Activated naive CD8-positive, alpha-beta T cell (primary cell): ENCODE data around the gene PGRMC2.
"Not testable (repeated sequence)": the region's sequence is repeated elsewhere in the genome, so short reads cannot be mapped to it uniquely, and the experiment has no call there.

Experiments
- H3K27ac Mint-ChIP-seq: one replicate; pipeline ENCODE4 v1.8.0; 2021; ENCODE audit warnings: mixed read lengths
- H3K27me3 Mint-ChIP-seq: one replicate; pipeline ENCODE4 v1.8.0; 2021; ENCODE audit warnings: mixed read lengths
- H3K36me3 Mint-ChIP-seq: one replicate; pipeline ENCODE4 v1.8.0; 2021; ENCODE audit warnings: mixed read lengths
- H3K4me1 Mint-ChIP-seq: one replicate; pipeline ENCODE4 v1.8.0; 2021; ENCODE audit warnings: low read depth, mixed read lengths
- H3K4me3 Mint-ChIP-seq: one replicate; pipeline ENCODE4 v1.8.0; 2021; ENCODE audit warnings: mild to moderate bottlenecking, mixed read lengths
- H3K9me3 Mint-ChIP-seq: one replicate; pipeline ENCODE4 v1.8.0; 2021; ENCODE audit warnings: low read depth, mixed read lengths

Gene PGRMC2

GRCh38 chr4:128267171-128267570 lies 20.4 kb downstream of the PGRMC2 start:
- not testable (repeated sequence) for H3K9me3 Mint-ChIP-seq, H3K27me3 Mint-ChIP-seq, H3K4me1 Mint-ChIP-seq, H3K27ac Mint-ChIP-seq, H3K4me3 Mint-ChIP-seq, H3K36me3 Mint-ChIP-seq

- not testable (repeated sequence) for H3K9me3 Mint-ChIP-seq, H3K36me3 Mint-ChIP-seq, H3K27me3 Mint-ChIP-seq, H3K27ac Mint-ChIP-seq, H3K4me3 Mint-ChIP-seq, H3K4me1 Mint-ChIP-seq
These were observed 22.1 kb downstream of the PGRMC2 start for GRCh38 chr4:128265550-128265949.

GRCh38 chr4:128259889-128260288 lies 27.7 kb downstream of the PGRMC2 start:
- H3K4me3 Mint-ChIP-seq, H3K36me3 Mint-ChIP-seq, H3K27me3 Mint-ChIP-seq, H3K27ac Mint-ChIP-seq, H3K4me1 Mint-ChIP-seq, H3K9me3 Mint-ChIP-seq: not testable (repeated sequence)

GRCh38 chr4:128258166-128258565 lies 29.4 kb downstream of the PGRMC2 start:
- not testable (repeated sequence) for H3K4me3 Mint-ChIP-seq, H3K27ac Mint-ChIP-seq, H3K36me3 Mint-ChIP-seq, H3K9me3 Mint-ChIP-seq, H3K27me3 Mint-ChIP-seq, H3K4me1 Mint-ChIP-seq

- Mint-ChIP-seq H3K9me3 (no peaks in the 10 kb centered on the region), H3K4me1 (no peaks in the 10 kb centered on the region), H3K27me3 (peaks cover 6% of the 10 kb centered on the region), H3K36me3 (no peaks in the 10 kb centered on the region), H3K4me3 (no peak overlapping the region), H3K27ac (no peak overlapping the region)
These were observed 31.1 kb downstream of the PGRMC2 start for GRCh38 chr4:128256539-128256938.

- Mint-ChIP-seq H3K36me3 (no peaks in the 10 kb centered on the region), H3K27ac (no peak overlapping the region)
These were observed 31.7 kb downstream of the PGRMC2 start for GRCh38 chr4:128255906-128256305.

GRCh38 chr4:128249787-128250668 lies 37.6 kb downstream of the PGRMC2 start:
- H3K9me3 Mint-ChIP-seq, result peaks cover 15% of the 10 kb centered on the region

More at GRCh38 chr4:128255906-128256305, 31.7 kb downstream of the PGRMC2 start:
- H3K9me3 Mint-ChIP-seq, result no peaks in the 10 kb centered on the region
- H3K27me3 Mint-ChIP-seq, result peaks cover 6% of the 10 kb centered on the region
- H3K4me1 Mint-ChIP-seq, result no peaks in the 10 kb centered on the region
- H3K4me3 Mint-ChIP-seq, result no peak overlapping the region

GRCh38 chr4:128247906-128248305 lies 39.7 kb downstream of the PGRMC2 start:
- Mint-ChIP-seq H3K27ac (no peak overlapping the region), H3K4me3 (no peak overlapping the region), H3K4me1 (no peaks in the 10 kb centered on the region), H3K27me3 (peaks cover 2% of the 10 kb centered on the region), H3K9me3 (peaks cover 15% of the 10 kb centered on the region), H3K36me3 (peaks cover 2% of the 10 kb centered on the region)

More at GRCh38 chr4:128249787-128250668, 37.6 kb downstream of the PGRMC2 start:
- H3K36me3 Mint-ChIP-seq, result peaks cover 2% of the 10 kb centered on the region
- H3K27me3 Mint-ChIP-seq, result peaks cover 2% of the 10 kb centered on the region
- H3K27ac Mint-ChIP-seq, result no peak overlapping the region
- H3K4me3 Mint-ChIP-seq, result no peak overlapping the region
- no peaks in the 10 kb centered on the region for H3K4me1 Mint-ChIP-seq

GRCh38 chr4:128245391-128245790 lies 42.2 kb downstream of the PGRMC2 start:
- not testable (repeated sequence) for H3K4me3 Mint-ChIP-seq, H3K27me3 Mint-ChIP-seq, H3K4me1 Mint-ChIP-seq, H3K36me3 Mint-ChIP-seq, H3K27ac Mint-ChIP-seq
- peaks cover 13% of the 10 kb centered on the region for H3K9me3 Mint-ChIP-seq

GRCh38 chr4:128244379-128244778 lies 43.2 kb downstream of the PGRMC2 start:
- Mint-ChIP-seq H3K9me3 (peaks cover 9% of the 10 kb centered on the region), H3K36me3 (no peaks in the 10 kb centered on the region), H3K27ac (no peak overlapping the region), H3K27me3 (peaks cover 2% of the 10 kb centered on the region), H3K4me3 (no peak overlapping the region), H3K4me1 (no peaks in the 10 kb centered on the region)

- no peaks in the 10 kb centered on the region for H3K36me3 Mint-ChIP-seq
- H3K27me3 Mint-ChIP-seq, result peaks cover 2% of the 10 kb centered on the region
- H3K27ac Mint-ChIP-seq, result no peak overlapping the region
- H3K9me3 Mint-ChIP-seq, result peaks cover 2% of the 10 kb centered on the region
- no peak overlapping the region for H3K4me3 Mint-ChIP-seq
- no peaks in the 10 kb centered on the region for H3K4me1 Mint-ChIP-seq
These were observed 45.0 kb downstream of the PGRMC2 start for GRCh38 chr4:128242601-128243000.

GRCh38 chr4:128241981-128242380 lies 45.6 kb downstream of the PGRMC2 start:
- H3K36me3 Mint-ChIP-seq, result no peaks in the 10 kb centered on the region
- H3K9me3 Mint-ChIP-seq, result no peaks in the 10 kb centered on the region
- no peak overlapping the region for H3K27ac Mint-ChIP-seq
- H3K27me3 Mint-ChIP-seq, result peaks cover 2% of the 10 kb centered on the region
- no peak overlapping the region for H3K4me3 Mint-ChIP-seq
- no peaks in the 10 kb centered on the region for H3K4me1 Mint-ChIP-seq

- Mint-ChIP-seq H3K9me3 (no peaks in the 10 kb centered on the region), H3K4me3 (no peak overlapping the region), H3K27ac (no peak overlapping the region), H3K27me3 (peaks cover 2% of the 10 kb centered on the region), H3K4me1 (no peaks in the 10 kb centered on the region), H3K36me3 (no peaks in the 10 kb centered on the region)
These were observed 46.1 kb downstream of the PGRMC2 start for GRCh38 chr4:128241425-128241913.

- Mint-ChIP-seq H3K27me3 (no peaks in the 10 kb centered on the region), H3K9me3 (no peaks in the 10 kb centered on the region), H3K4me1 (no peaks in the 10 kb centered on the region), H3K27ac (no peak overlapping the region), H3K4me3 (no peak overlapping the region), H3K36me3 (no peaks in the 10 kb centered on the region)
These were observed 46.6 kb downstream of the PGRMC2 start for GRCh38 chr4:128241019-128241418.

- Mint-ChIP-seq H3K27me3 (no peaks in the 10 kb centered on the region), H3K36me3 (no peaks in the 10 kb centered on the region), H3K27ac (no peak overlapping the region), H3K4me1 (no peaks in the 10 kb centered on the region), H3K9me3 (no peaks in the 10 kb centered on the region), H3K4me3 (no peak overlapping the region)
These were observed 52.8 kb downstream of the PGRMC2 start for GRCh38 chr4:128234836-128235235.

- Mint-ChIP-seq H3K27ac (no peak overlapping the region), H3K36me3 (no peaks in the 10 kb centered on the region), H3K4me3 (no peak overlapping the region), H3K27me3 (no peaks in the 10 kb centered on the region), H3K4me1 (no peaks in the 10 kb centered on the region), H3K9me3 (no peaks in the 10 kb centered on the region)
These were observed 54.9 kb downstream of the PGRMC2 start for GRCh38 chr4:128232719-128233118.
